SK-N-MC (cell line): Measurements from ENCODE around the gene SPATA6.

Experiments used
- EZH2 ChIP-seq: fragments of 200-600 bp; sonication (generic); IDR thresholded peaks from one replicate; pipeline ENCODE4 v1.6.1; 2017; ENCODE audit warnings: antibody characterized with exemption
- POLR2AphosphoS5 ChIP-seq: IDR thresholded peaks from 2 replicates; pipeline ENCODE4 v1.6.1; 2012; ENCODE audit warnings: mild to moderate bottlenecking, low read depth, low read length, borderline replicate concordance

- TF ChIP-seq EZH2 (no peak), POLR2AphosphoS5 (no peak)
These were observed 16.7 kb upstream of the SPATA6 start for GRCh38 chr1:48488721-48489120.
